Heart right ventricle (tissue), 16 donors: ENCODE results near the gene ARHGEF17. TPM values are rescaled to one million over a fixed set of nuclear protein-coding genes. Genes with fewer than 3 reads are reported as not detected.
A peak's percentile ranks its signal among the peaks of the same experiment; 100 is the strongest.

ENCODE experiments used
- ATAC-seq, 8 donors: fragments of 200-7000 bp; cut with Tn5 transposase; one replicate each; pipeline ENCODE4 v1.9.1; 2020; ENCODE audit warnings: mild to moderate bottlenecking in 8 of 8, moderate library complexity in 8 of 8, moderate number of reproducible peaks in 1 of 8
- DNase-seq, 2 donors: peaks; one replicate each; pipeline ENCODE4 v3.0.0-alpha.2; 2020
- H3K27ac ChIP-seq, 10 donors: fragments of 200-600 bp; sonication (generic) in 2 of 10; one replicate each; pipeline versions ENCODE4 v1.5.0 to v1.8.0; 2020 to 2022; ENCODE audit warnings: mild to moderate bottlenecking in 3 of 10
- H3K27me3 ChIP-seq, 7 donors: fragments of 200-600 bp; one replicate each; pipeline ENCODE4 v1.8.0; 2021 to 2022; ENCODE audit warnings: mild to moderate bottlenecking in 2 of 7
- H3K36me3 ChIP-seq, 9 donors: fragments of 200-600 bp; sonication (generic) in 1 of 9; one replicate each; pipeline versions ENCODE4 v1.5.0 to v1.8.0; 2020 to 2022; ENCODE audit warnings: mild to moderate bottlenecking in 2 of 9
- H3K4me1 ChIP-seq, 9 donors: fragments of 200-600 bp; sonication (generic) in 1 of 9; one replicate each; pipeline versions ENCODE4 v1.5.0 to v1.8.0; 2020 to 2022; ENCODE audit warnings: mild to moderate bottlenecking in 4 of 9
- H3K4me3 ChIP-seq, 10 donors: fragments of 200-600 bp; sonication (generic) in 2 of 10; one replicate each; pipeline versions ENCODE4 v1.5.0 to v1.8.0; 2020 to 2022; ENCODE audit warnings: mild to moderate bottlenecking in 7 of 10, moderate library complexity in 2 of 10
- H3K9me3 ChIP-seq, 11 donors: fragments of 200-600 bp in 10 of 11; sonication (generic) in 2 of 11; one replicate each; pipeline versions ENCODE4 v1.5.0 to v1.8.0; 2013 to 2022; ENCODE audit warnings: mild to moderate bottlenecking in 2 of 11, control low read depth in 1 of 11, moderate library complexity in 1 of 11
- CTCF ChIP-seq, 9 donors: fragments of 200-600 bp; sonication (generic) in 2 of 9; IDR thresholded peaks; one replicate each; pipeline versions ENCODE4 v1.5.0 to v1.8.0; 2021 to 2022; ENCODE audit warnings: antibody characterized with exemption in 9 of 9, mild to moderate bottlenecking in 5 of 9, moderate library complexity in 1 of 9
- WGBS, 2 donors: extraction: QIAGEN DNeasy Blood & Tissue Kit; methylation state at CpG; one replicate each; pipeline ENCODE4 v1.1.7; 2013; ENCODE audit warnings: inconsistent platforms in 1 of 2; 5-methylcytosine and 5-hydroxymethylcytosine counted together
- intact Hi-C, 10 donors: fragments of 100-400 bp; cut with DNase I; formaldehyde crosslinking; loops; one replicate each; pipeline versions ENCODE4 v1.11.1 to v1.14.2; 2022
- polyA plus RNA-seq, 2 donors: library from polyadenylated mRNA; stranded (reverse); fragments of 200-250 nt; gene quantifications; one replicate each; pipeline ENCODE4 v1.2.3, GENCODE V29; 2013
- total RNA-seq, 10 donors: library from RNA; stranded (reverse); fragmentation: NEBNext Ultra II Directional in 3 of 10; extraction: Animal tissue kit (Norgen Biotek cat#: 25700) in 3 of 10; gene quantifications; one replicate each; pipeline versions ENCODE4 v1.2.1 to v1.2.4, GENCODE V29; 2021 to 2023
- donor health status: Arrhythmogenic right ventricular cardiomyopathy.
- donor health status: ischemic (EF 13 %, LVEDD 7.1; RV severe dilation, severe dysfunction).
- donor health status: healthy with polysubstance abuse.
- donor health status: DM: no; HTN: yes; CAD: no.
- donor health status: DM: no; HTN: no; CAD: no.
- donor health status: ischemic (EF 25% LVEDD 6.9; RV normal size, moderate dysfunction).
- donor health status: ischemic (EF 25% LVEDD 5.7; RV mildly dilated, moderate dysfunction).
- donor health status: healthy.
- donor health status: DM: yes; HTN: yes; CAD: no.
- donor health status: Ischemic cardiomyopathy.
- donor health status: ischemic (EF 35%, LVEDD 5.7; RV mildly dilated, moderate dysfunction).
- donor health status: nonischemic (EF 11% LVEDD 7.7; RV severe dilation, severe dysfunction).
- donor health status: DM: yes; HTN: yes; CAD: no.
- donor health status: PGD.
- donor health status: ischemic (EF 29% LVEDD 5.4; RV normal size, mild dysfunction).
- donor health status: nonischemic (EF 23%, LVEDD 6.1; RV moderate dilation, normal function).

Gene ARHGEF17
- total and polyA plus RNA-seq, 12 donors, result 38.6 to 67.4 (median 51.2) TPM

DNA sequence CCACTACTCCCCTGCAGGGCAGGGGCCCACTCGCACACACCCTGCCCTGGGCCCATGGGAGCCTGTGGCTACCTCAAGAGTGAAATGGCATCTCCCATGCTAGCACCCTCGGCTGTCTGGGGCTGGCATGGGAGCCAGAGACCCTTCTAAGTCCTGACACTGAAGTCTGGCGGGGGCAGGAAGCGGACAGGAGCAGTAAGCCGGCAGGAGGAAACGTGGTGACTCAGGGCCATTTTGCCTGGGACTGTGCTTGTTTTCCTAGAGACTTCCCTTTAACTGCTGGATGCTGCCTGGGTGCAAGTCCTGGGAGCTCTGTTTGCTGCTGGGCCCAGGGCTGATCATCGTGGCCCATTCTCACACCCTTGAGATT lies 84.9 kb downstream of the ARHGEF17 start:
- Histone ChIP-seq H3K27me3 (no peaks in the 10 kb centered on the region), H3K9me3 (no peaks in the 10 kb centered on the region), H3K4me3 (no peak overlapping the region), H3K27ac (peak overlapping the region in 1 of 10 donors; percentile 58), H3K36me3 (peaks cover 0 to 88% (median 0%) of the 10 kb centered on the region in 9 donors), H3K4me1 (peaks cover 10 to 53% (median 17%) of the 10 kb centered on the region in 9 donors)
- ATAC-seq (no peak), DNase-seq (no peak)
- intact Hi-C loops, result loop anchor here (1.0 to 10.0 kb wide), 10 partner anchors 41 to 98 kb away; partner anchors contain the start of gene ARHGEF17 (in 3 of the 10)
- TF ChIP-seq CTCF (IDR thresholded peaks at IDR 0.05), result no peak
- 81 to 82% methylated on average over 7 of the region's 7 CpGs for WGBS, 2 donors

GRCh38 chr11:73393479-73394415 lies 85.7 kb downstream of the ARHGEF17 start:
- Histone ChIP-seq H3K4me3 (no peak overlapping the region), H3K4me1 (peaks cover 8 to 53% (median 13%) of the 10 kb centered on the region in 9 donors), H3K27ac (peak overlapping the region in 1 of 10 donors; percentile 58), H3K9me3 (no peaks in the 10 kb centered on the region), H3K36me3 (peaks cover 0 to 90% (median 0%) of the 10 kb centered on the region in 9 donors), H3K27me3 (no peaks in the 10 kb centered on the region)
- 75% methylated on average over 16 of the region's 16 CpGs for WGBS, 2 donors
- intact Hi-C loops, result loop anchor here (1.0 to 10.0 kb wide), 11 partner anchors 41 to 99 kb away; partner anchors contain the start of gene ARHGEF17 (in 3 of the 10)
- DNase-seq, result peak; percentile 70 to 75
- ATAC-seq, result peak; percentile 63 to 80 (median 70)
- TF ChIP-seq CTCF (IDR thresholded peaks at IDR 0.05), result peak; percentile 67 to 89 (median 83)

DNA sequence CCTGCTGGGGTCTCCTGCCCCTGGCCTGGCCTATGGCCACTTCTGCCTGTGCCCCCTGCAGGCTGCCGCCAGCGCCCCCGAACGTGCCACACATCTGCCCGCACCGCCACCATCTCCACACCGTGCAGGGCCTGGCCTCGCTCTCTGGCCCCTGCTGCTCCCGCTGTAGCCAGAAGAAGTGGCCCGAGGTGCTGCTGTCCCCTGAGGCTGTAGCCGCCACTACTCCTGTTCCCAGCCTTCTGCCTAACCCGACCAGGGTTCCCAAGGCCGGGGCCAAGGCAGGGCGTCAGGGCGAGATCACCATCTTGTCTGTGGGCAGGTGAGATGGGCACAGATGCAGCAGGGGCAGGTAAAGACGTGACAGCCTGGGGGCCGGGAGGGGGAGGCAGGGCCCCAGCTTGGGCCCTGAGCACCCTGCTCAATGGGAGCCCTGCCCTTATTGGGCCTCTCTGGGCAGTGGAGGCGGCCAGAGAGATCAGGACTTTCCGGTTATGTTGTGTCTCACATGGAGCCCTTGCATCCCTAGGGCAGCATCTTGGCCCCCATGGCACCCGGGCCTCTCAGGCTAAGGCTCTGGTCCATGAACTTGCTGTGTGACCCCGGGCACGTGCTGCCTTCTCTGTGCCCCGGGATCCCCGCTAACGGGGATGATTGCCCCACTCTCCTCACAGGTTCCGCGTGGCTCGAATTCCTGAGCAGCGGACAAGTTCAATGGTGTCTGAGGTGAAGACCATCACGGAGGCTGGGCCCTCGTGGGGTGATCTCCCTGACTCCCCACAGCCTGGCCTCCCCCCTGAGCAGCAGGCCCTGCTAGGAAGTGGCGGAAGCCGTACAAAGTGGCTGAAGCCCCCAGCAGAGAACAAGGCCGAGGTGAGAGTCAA lies 86.6 kb downstream of the ARHGEF17 start:
- WGBS, 2 donors, result 94% methylated on average over 33 to 34 of the region's 34 CpGs
- Histone ChIP-seq H3K36me3 (peaks cover 0 to 87% (median 0%) of the 10 kb centered on the region in 9 donors), H3K27ac (no peak overlapping the region), H3K4me3 (no peak overlapping the region), H3K27me3 (no peaks in the 10 kb centered on the region), H3K9me3 (no peaks in the 10 kb centered on the region), H3K4me1 (peaks cover 3 to 53% (median 13%) of the 10 kb centered on the region in 9 donors)
- intact Hi-C loops, result loop anchor here in 9 of 10 donors (2.0 to 10.0 kb wide), 8 partner anchors 42 to 268 kb away; partner anchors contain the start of gene ARHGEF17 (in 4 of the 9)
- no peak for DNase-seq
- no peak for TF ChIP-seq CTCF (IDR thresholded peaks at IDR 0.05)
- ATAC-seq, result no peak
